Measurements from ENCODE around the gene SMYD4. TPM values are rescaled to one million over a fixed set of nuclear protein-coding genes. Genes with fewer than 3 reads are reported as not detected.
"Not testable (repeated sequence)": the region's sequence is repeated elsewhere in the genome, so short reads cannot be mapped to it uniquely, and the experiment has no call there.

Gene SMYD4
- total and polyA plus RNA-seq, 5 experiments from 2014 or later = 10.8 to 41.4 (median 16.9) TPM

GRCh38 chr17:1764705-1765104 is 65.0 kb downstream of the SMYD4 start:
- Mint-ChIP-seq H3K4me1 (peaks cover 25 to 54% (median 49%) of the 10 kb centered on the region in 4 donors), H3K27ac (peak overlapping the region; percentile 84 to 96 (median 94)), H3K4me3 (peak overlapping the region; percentile 52 to 81 (median 72))
- H3K27me3 Mint-ChIP-seq, H3K9me3 Mint-ChIP-seq, H3K36me3 Mint-ChIP-seq, DNase-seq: not testable (repeated sequence)
- POLR2A ChIA-PET = interaction anchor here (0.7 to 3.5 kb wide), 13 partner anchors 9 to 572 kb away, joined by 3 to 31 read pairs (median 5); partner anchors contain the start of genes RPA1, SMYD4, TSR1 and WDR81
- ATAC-seq = peak; percentile 6 to 24

- ATAC-seq (peak; percentile 95), DNase-seq (peak in 9 of 10 donors; percentile 50 to 82 (median 60))
- peak overlapping the region; percentile 84 to 96 (median 94) for H3K27ac Mint-ChIP-seq
- peaks cover 21 to 49% (median 45%) of the 10 kb centered on the region in 4 donors for H3K4me1 Mint-ChIP-seq
- H3K9me3 Mint-ChIP-seq = no peaks in the 10 kb centered on the region
- H3K4me3 Mint-ChIP-seq = peak overlapping the region; percentile 52 to 81 (median 72)
- H3K36me3 Mint-ChIP-seq = no peaks in the 10 kb centered on the region
- no peaks in the 10 kb centered on the region for H3K27me3 Mint-ChIP-seq
- POLR2A ChIA-PET = interaction anchor here (0.6 to 3.5 kb wide), 14 partner anchors 9 to 572 kb away, joined by 3 to 31 read pairs (median 5); partner anchors contain the start of genes RPA1, SMYD4, TSR1 and WDR81
Measured at GRCh38 chr17:1764284-1764683, 65.4 kb downstream of the SMYD4 start.

GRCh38 chr17:1762901-1763898 is 66.5 kb downstream of the SMYD4 start:
- DNase-seq (peak in 1 of 10 donors; percentile 12), ATAC-seq (peak in 1 of 2 donors; percentile 26)
- Mint-ChIP-seq H3K27me3 (no peaks in the 10 kb centered on the region), H3K4me3 (peak overlapping the region in 9 of 10 donors; percentile 7 to 81 (median 72)), H3K9me3 (no peaks in the 10 kb centered on the region), H3K36me3 (no peaks in the 10 kb centered on the region), H3K27ac (peak overlapping the region; percentile 84 to 96 (median 94)), H3K4me1 (peaks cover 23 to 51% (median 46%) of the 10 kb centered on the region in 4 donors)
- POLR2A ChIA-PET = interaction anchor here (0.7 to 3.5 kb wide), 15 partner anchors 8 to 638 kb away, joined by 3 to 31 read pairs (median 5); partner anchors contain the start of genes MNT, RILP, RPA1 and SMYD4

GRCh38 chr17:1762233-1762900 is 67.3 kb downstream of the SMYD4 start:
- ATAC-seq (no peak), DNase-seq (no peak)
- POLR2A ChIA-PET = interaction anchor here (0.5 to 3.5 kb wide), 6 partner anchors 10 to 358 kb away, joined by 3 to 31 read pairs (median 4); partner anchors contain the start of gene WDR81
- H3K27ac Mint-ChIP-seq = peak overlapping the region; percentile 55 to 96 (median 88)
- no peaks in the 10 kb centered on the region for H3K27me3 Mint-ChIP-seq
- no peaks in the 10 kb centered on the region for H3K9me3 Mint-ChIP-seq
- no peaks in the 10 kb centered on the region for H3K36me3 Mint-ChIP-seq
- peaks cover 19 to 45% (median 40%) of the 10 kb centered on the region in 4 donors for H3K4me1 Mint-ChIP-seq
- H3K4me3 Mint-ChIP-seq = peak overlapping the region in 4 of 10 donors; percentile 18 to 72 (median 44)

- no peaks in the 10 kb centered on the region for H3K36me3 Mint-ChIP-seq
- H3K4me1 Mint-ChIP-seq = peaks cover 21 to 46% (median 36%) of the 10 kb centered on the region in 4 donors
- H3K27me3 Mint-ChIP-seq = no peaks in the 10 kb centered on the region
- POLR2A ChIA-PET = no interaction called here
- peak overlapping the region in 1 of 10 donors; percentile 27 for H3K27ac Mint-ChIP-seq
- DNase-seq (no peak), ATAC-seq (no peak)
- H3K9me3 Mint-ChIP-seq = no peaks in the 10 kb centered on the region
- H3K4me3 Mint-ChIP-seq = no peak overlapping the region
Measured at GRCh38 chr17:1759529-1759928, 70.2 kb downstream of the SMYD4 start.

- ATAC-seq (no peak), DNase-seq (no peak)
- Mint-ChIP-seq H3K9me3 (no peaks in the 10 kb centered on the region), H3K27me3 (no peaks in the 10 kb centered on the region), H3K4me3 (no peak overlapping the region), H3K27ac (peak overlapping the region in 4 of 10 donors; percentile 66 to 84 (median 83)), H3K36me3 (no peaks in the 10 kb centered on the region), H3K4me1 (peaks cover 15 to 39% (median 29%) of the 10 kb centered on the region in 4 donors)
- POLR2A ChIA-PET = no interaction called here
Measured at GRCh38 chr17:1758807-1759206, 70.9 kb downstream of the SMYD4 start.

- Mint-ChIP-seq H3K4me1 (peaks cover 5 to 23% (median 10%) of the 10 kb centered on the region in 4 donors), H3K4me3 (no peak overlapping the region), H3K9me3 (no peaks in the 10 kb centered on the region), H3K27me3 (no peaks in the 10 kb centered on the region), H3K36me3 (no peaks in the 10 kb centered on the region), H3K27ac (no peak overlapping the region)
- ATAC-seq (no peak), DNase-seq (no peak)
- POLR2A ChIA-PET = interaction anchor here (1.1 to 1.8 kb wide), 2 partner anchors 9 to 22 kb away, joined by 3 to 11 read pairs; no protein-coding TSS in a partner anchor
Measured at GRCh38 chr17:1755827-1756262, 73.9 kb downstream of the SMYD4 start.

GRCh38 chr17:1755252-1755826 is 74.4 kb downstream of the SMYD4 start:
- Mint-ChIP-seq H3K36me3 (no peaks in the 10 kb centered on the region), H3K4me3 (no peak overlapping the region), H3K27me3 (no peaks in the 10 kb centered on the region), H3K4me1 (peaks cover 5 to 23% (median 9%) of the 10 kb centered on the region in 4 donors), H3K27ac (peak overlapping the region in 2 of 10 donors; percentile 43 to 69), H3K9me3 (no peaks in the 10 kb centered on the region)
- ATAC-seq (no peak), DNase-seq (no peak)
- POLR2A ChIA-PET = interaction anchor here (1.1 to 1.8 kb wide), 2 partner anchors 9 to 22 kb away, joined by 3 to 11 read pairs; no protein-coding TSS in a partner anchor

GRCh38 chr17:1754430-1755112 is 75.1 kb downstream of the SMYD4 start:
- no peak for ATAC-seq
- DNase-seq = no peak
- Mint-ChIP-seq H3K4me1 (peaks cover 5 to 23% (median 9%) of the 10 kb centered on the region in 4 donors), H3K27ac (peak overlapping the region in 2 of 10 donors; percentile 43 to 69), H3K36me3 (no peaks in the 10 kb centered on the region), H3K27me3 (no peaks in the 10 kb centered on the region), H3K9me3 (no peaks in the 10 kb centered on the region), H3K4me3 (no peak overlapping the region)
- POLR2A ChIA-PET = interaction anchor here (1.1 to 1.8 kb wide), 2 partner anchors 10 to 23 kb away, joined by 3 to 11 read pairs; no protein-coding TSS in a partner anchor

GRCh38 chr17:1753767-1754429 is 75.8 kb downstream of the SMYD4 start:
- H3K9me3 Mint-ChIP-seq = no peaks in the 10 kb centered on the region
- DNase-seq = no peak
- peaks cover 5 to 22% (median 9%) of the 10 kb centered on the region in 4 donors for H3K4me1 Mint-ChIP-seq
- POLR2A ChIA-PET = no interaction called here
- ATAC-seq = no peak
- no peak overlapping the region for H3K4me3 Mint-ChIP-seq
- H3K27me3 Mint-ChIP-seq = no peaks in the 10 kb centered on the region
- H3K27ac Mint-ChIP-seq = no peak overlapping the region
- no peaks in the 10 kb centered on the region for H3K36me3 Mint-ChIP-seq
